ENCODE data around the gene DDX1.

The DDX1 gene

GRCh38 chr2:15654727-15655073 lies 63.0 kb downstream of the DDX1 start (continued):
- TF ChIP-seq ZNF239 (tag by site-specific recombination; IDR thresholded peaks at IDR 0.05): no peak
- TF ChIP-seq KLF10 (tag by site-specific recombination; IDR thresholded peaks at IDR 0.05): no peak
- TF ChIP-seq ZNF214 (tag by site-specific recombination; IDR thresholded peaks at IDR 0.05; ENCODE audit: borderline replicate concordance): no peak
- no peak for TF ChIP-seq ZNF518A (tag by site-specific recombination; conservative IDR thresholded peaks at IDR 0.05; ENCODE audit: low read depth)
- no peak for TF ChIP-seq ZNF423 (tag by site-specific recombination; IDR thresholded peaks at IDR 0.05)

- H3K4me3 ChIP-seq (ENCODE audit: low read depth, low read length): no peak overlapping the region
- CTCF ChIA-PET: interaction anchor here (0.9 kb wide), 1 partner anchor 16 kb away, joined by 4 read pairs; no protein-coding TSS in a partner anchor
- POLR2A ChIA-PET: no interaction called here
- no peaks in the 10 kb centered on the region for H3K9me3 ChIP-seq (ENCODE audit: control insufficient read depth, insufficient read depth, low read depth, low read length)
- no peaks in the 10 kb centered on the region for H3K4me1 ChIP-seq (ENCODE audit: control insufficient read depth, insufficient read depth, low read length)
- no peaks in the 10 kb centered on the region for H3K36me3 ChIP-seq (ENCODE audit: control insufficient read depth in 2 of 2, insufficient read depth in 1 of 2, low read length in 2 of 2)
- TF ChIP-seq ZNF114 (tag by site-specific recombination; IDR thresholded peaks at IDR 0.05) (no peak), SCRT1 (tag by site-specific recombination; IDR thresholded peaks at IDR 0.05; ENCODE audit: borderline replicate concordance) (no peak), KLF16 (tag by site-specific recombination; IDR thresholded peaks at IDR 0.05) (no peak), FEZF1 (tag by site-specific recombination; IDR thresholded peaks at IDR 0.05) (no peak), ZNF2 (tag by site-specific recombination; IDR thresholded peaks at IDR 0.05) (no peak)
- no peak overlapping the region for H3K27ac ChIP-seq (ENCODE audit: extremely low read depth, low read depth, low read length)
Observed at GRCh38 chr2:15655123-15655887, 63.6 kb downstream of the DDX1 start.

- H3K36me3 ChIP-seq (ENCODE audit: control insufficient read depth in 2 of 2, insufficient read depth in 1 of 2, low read length in 2 of 2): no peaks in the 10 kb centered on the region
- H3K4me3 ChIP-seq (ENCODE audit: low read depth, low read length): no peak overlapping the region
- ChIA-PET CTCF (no interaction called here), POLR2A (no interaction called here)
- H3K9me3 ChIP-seq (ENCODE audit: control insufficient read depth, insufficient read depth, low read depth, low read length): no peaks in the 10 kb centered on the region
- no peaks in the 10 kb centered on the region for H3K4me1 ChIP-seq (ENCODE audit: control insufficient read depth, insufficient read depth, low read length)
- no peak overlapping the region for H3K27ac ChIP-seq (ENCODE audit: extremely low read depth, low read depth, low read length)
- TF ChIP-seq BCL11B (tag by site-specific recombination; IDR thresholded peaks at IDR 0.05; ENCODE audit: low read depth) (no peak), ZFP37 (tag by site-specific recombination; IDR thresholded peaks at IDR 0.05) (no peak), ZSCAN4 (tag by site-specific recombination; IDR thresholded peaks at IDR 0.05) (no peak), HOXC10 (CRISPR knock-in tag; IDR thresholded peaks at IDR 0.05) (no peak), ZNF350 (tag by site-specific recombination; IDR thresholded peaks at IDR 0.05) (no peak), ZBTB10 (tag by site-specific recombination; IDR thresholded peaks at IDR 0.05) (no peak), ZNF561 (tag by site-specific recombination; IDR thresholded peaks at IDR 0.05; ENCODE audit: borderline replicate concordance) (no peak), FEZF1 (tag by site-specific recombination; IDR thresholded peaks at IDR 0.05) (no peak), ZNF341 (tag by site-specific recombination; IDR thresholded peaks at IDR 0.05; ENCODE audit: low read depth) (no peak), ZBTB48 (tag by site-specific recombination; IDR thresholded peaks at IDR 0.05) (no peak), KLF17 (tag by site-specific recombination; IDR thresholded peaks at IDR 0.05) (no peak), ZNF157 (tag by site-specific recombination; IDR thresholded peaks at IDR 0.05) (no peak), ZNF184 (tag by site-specific recombination; IDR thresholded peaks at IDR 0.05) (no peak), SCRT2 (tag by site-specific recombination; IDR thresholded peaks at IDR 0.05) (no peak), ZNF677 (tag by site-specific recombination; IDR thresholded peaks at IDR 0.05) (no peak), ZNF670 (tag by site-specific recombination; IDR thresholded peaks at IDR 0.05; ENCODE audit: low read depth) (no peak)
Observed at GRCh38 chr2:15656090-15656489, 64.4 kb downstream of the DDX1 start.
